ENCODE measurements around the gene PLXNB2. TPM values are rescaled to one million over a fixed set of nuclear protein-coding genes. Genes with fewer than 3 reads are reported as not detected.

PLXNB2 gene
- total RNA-seq, 1 experiment from 2014 or later: 227 TPM

- peak; percentile 44 for ATAC-seq
- in situ Hi-C loops (cut with HindIII; ENCODE audit: low pct_unique_long_range_greater_than_20kb, low sequenced_read_pairs): no loop called here
- Histone ChIP-seq H3K36me3 (ENCODE audit: control insufficient read depth, insufficient read depth, low read length) (no peaks in the 10 kb centered on the region; the same call in 1 of the 2 replicates), H3K27me3 (ENCODE audit: control insufficient read depth, insufficient read depth, low read length) (no peaks in the 10 kb centered on the region), H3K4me1 (ENCODE audit: control insufficient read depth, insufficient read depth, low read length) (peaks cover 10% of the 10 kb centered on the region; the same call in 1 of the 2 replicates), H3K27ac (ENCODE audit: low read length) (peak overlapping the region; percentile 84), H3K4me3 (ENCODE audit: low read depth in 2 of 2, low read length in 2 of 2) (peak overlapping the region; percentile 78 to 79), H3K9me3 (ENCODE audit: control insufficient read depth, insufficient read depth, low read depth, low read length) (no peaks in the 10 kb centered on the region)
- BruUV-seq (replicated peaks): no TSS peak
- ChIA-PET POLR2A (no interaction called here), CTCF (interaction anchor here (0.6 kb wide), 2 partner anchors 88 to 107 kb away, joined by 4 to 6 read pairs; no protein-coding TSS in a partner anchor)
- TF ChIP-seq POLR2AphosphoS5 (IDR thresholded peaks at IDR 0.05; ENCODE audit: low read depth, low read length) (no peak; the same call in 1 of the 2 replicates), CTCF (IDR thresholded peaks at IDR 0.05) (no peak), TCF7L2 (IDR thresholded peaks at IDR 0.05; ENCODE audit: low read depth, low read length) (no peak), REST (IDR thresholded peaks at IDR 0.05; ENCODE audit: insufficient read depth in 1 of 2, low read depth in 2 of 2, low read length in 1 of 2) (no peak), SIN3A (IDR thresholded peaks at IDR 0.05; ENCODE audit: borderline replicate concordance, insufficient read depth, low read depth, low read length) (no peak)
- intact Hi-C loops (cut with micrococcal nuclease; ENCODE audit: unreplicated experiment): no loop called here
- DNase-seq (ENCODE audit: low read depth, low spot score): no peak
Observed at GRCh38 chr22:50245214-50246072, 62.0 kb downstream of the PLXNB2 start.

GRCh38 chr22:50244420-50245213 lies 62.8 kb downstream of the PLXNB2 start, which contains the start of gene TUBGCP6:
TUBGCP6 (minus strand) TSS chr22:50245023; CDS start chr22:50244459, 564 bp downstream.
- DNase-seq (ENCODE audit: low read depth, low spot score) (no peak), ATAC-seq (peak; percentile 87)
- peak within 1 kb of the TSS; percentile 78 to 79 for H3K4me3 ChIP-seq (ENCODE audit: low read depth in 2 of 2, low read length in 2 of 2)
- H3K27ac ChIP-seq (ENCODE audit: low read length): peak within 1 kb of the TSS; percentile 84
- TF ChIP-seq TCF7L2 (IDR thresholded peaks at IDR 0.05; ENCODE audit: low read depth, low read length) (no peak), POLR2AphosphoS5 (IDR thresholded peaks at IDR 0.05; ENCODE audit: low read depth, low read length) (peak; percentile 85), CTCF (IDR thresholded peaks at IDR 0.05) (no peak), REST (IDR thresholded peaks at IDR 0.05; ENCODE audit: insufficient read depth in 1 of 2, low read depth in 2 of 2, low read length in 1 of 2) (0 out of 4 replicates have a peak, but pooled peaks of 1 of the 2 experiments have one; percentile 33), SIN3A (IDR thresholded peaks at IDR 0.05; ENCODE audit: borderline replicate concordance, insufficient read depth, low read depth, low read length) (no peak)
- H3K9me3 ChIP-seq (ENCODE audit: control insufficient read depth, insufficient read depth, low read depth, low read length): no peaks in the 10 kb centered on the region
- BruUV-seq (replicated peaks): no TSS peak
- intact Hi-C loops (cut with micrococcal nuclease; ENCODE audit: unreplicated experiment): no loop called here
- CTCF ChIA-PET: interaction anchor here (0.6 kb wide), 1 partner anchor 85 kb away, joined by 14 read pairs; no protein-coding TSS in a partner anchor
- no peaks in the 10 kb centered on the region for H3K27me3 ChIP-seq (ENCODE audit: control insufficient read depth, insufficient read depth, low read length)
- in situ Hi-C loops (cut with HindIII; ENCODE audit: low pct_unique_long_range_greater_than_20kb, low sequenced_read_pairs): no loop called here
- POLR2A ChIA-PET: interaction anchor here (0.8 kb wide), 1 partner anchor 41 kb away, joined by 5 read pairs; no protein-coding TSS in a partner anchor
- peaks cover 4% of the 10 kb centered on the region; the same call in 1 of the 2 replicates for H3K4me1 ChIP-seq (ENCODE audit: control insufficient read depth, insufficient read depth, low read length)
- no peaks in the 10 kb centered on the region; the same call in 1 of the 2 replicates for H3K36me3 ChIP-seq (ENCODE audit: control insufficient read depth, insufficient read depth, low read length)

Measured in Panc1 (cell line).